Transverse colon (tissue), 4 donors: ENCODE data around the gene PAPOLG.

Source experiments
- EP300 ChIP-seq: sonication (generic); formaldehyde crosslinking; IDR thresholded peaks from one replicate; pipeline ENCODE4 v1.6.1; 2017; ENCODE audit warnings: antibody characterized with exemption, low read depth
- POLR2A ChIP-seq: fragments of 450-650 bp; IDR thresholded peaks from one replicate; pipeline ENCODE4 v1.6.1; 2016; ENCODE audit warnings: antibody characterized with exemption, mild to moderate bottlenecking, moderate library complexity
- POLR2AphosphoS5 ChIP-seq, 3 donors: sonication (generic); formaldehyde crosslinking; IDR thresholded peaks; one replicate each; pipeline ENCODE4 v1.6.1; 2016; ENCODE audit warnings: antibody characterized with exemption in 3 of 3
- TF ChIP-seq, protein P1 (sequence below), 5 experiments: fragments of 200-600 bp in 3 of 5; fragments of 450-650 bp in 2 of 5; sonication (generic) in 3 of 5; IDR thresholded peaks; 1 replicate in 2 of 5; 2 replicates in 3 of 5; pipeline ENCODE4 v1.5.1; 2016 to 2017; ENCODE audit warnings: antibody characterized with exemption in 5 of 5, inconsistent platforms in 3 of 5, mild to moderate bottlenecking in 2 of 5, moderate library complexity in 1 of 5

- TF ChIP-seq, protein P1, sequence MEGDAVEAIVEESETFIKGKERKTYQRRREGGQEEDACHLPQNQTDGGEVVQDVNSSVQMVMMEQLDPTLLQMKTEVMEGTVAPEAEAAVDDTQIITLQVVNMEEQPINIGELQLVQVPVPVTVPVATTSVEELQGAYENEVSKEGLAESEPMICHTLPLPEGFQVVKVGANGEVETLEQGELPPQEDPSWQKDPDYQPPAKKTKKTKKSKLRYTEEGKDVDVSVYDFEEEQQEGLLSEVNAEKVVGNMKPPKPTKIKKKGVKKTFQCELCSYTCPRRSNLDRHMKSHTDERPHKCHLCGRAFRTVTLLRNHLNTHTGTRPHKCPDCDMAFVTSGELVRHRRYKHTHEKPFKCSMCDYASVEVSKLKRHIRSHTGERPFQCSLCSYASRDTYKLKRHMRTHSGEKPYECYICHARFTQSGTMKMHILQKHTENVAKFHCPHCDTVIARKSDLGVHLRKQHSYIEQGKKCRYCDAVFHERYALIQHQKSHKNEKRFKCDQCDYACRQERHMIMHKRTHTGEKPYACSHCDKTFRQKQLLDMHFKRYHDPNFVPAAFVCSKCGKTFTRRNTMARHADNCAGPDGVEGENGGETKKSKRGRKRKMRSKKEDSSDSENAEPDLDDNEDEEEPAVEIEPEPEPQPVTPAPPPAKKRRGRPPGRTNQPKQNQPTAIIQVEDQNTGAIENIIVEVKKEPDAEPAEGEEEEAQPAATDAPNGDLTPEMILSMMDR (IDR thresholded peaks at IDR 0.05): no peak
- TF ChIP-seq EP300 (no peak), POLR2A (no peak), POLR2AphosphoS5 (IDR thresholded peaks at IDR 0.05) (no peak)
Observed at GRCh38 chr2:60793169-60793568, 37.1 kb downstream of the PAPOLG start.
